Activated B cell treated with CpG ODN at 0.5 μM for 24 hours (primary cell): ENCODE measurements around the gene KCTD11. TPM values are rescaled to one million over a fixed set of nuclear protein-coding genes. Genes with fewer than 3 reads are reported as not detected.
A peak's percentile ranks its signal among the peaks of the same experiment; 100 is the strongest.

Experiments used
- ATAC-seq: fragments of 200-7000 bp; cut with Tn5 transposase; one replicate; pipeline ENCODE4 v1.10.0; 2021; ENCODE audit warnings: low read depth, mild to moderate bottlenecking, moderate library complexity
- CTCF ChIA-PET: fragments of 350-600 bp; sonication (Branson Sonifier 250); formaldehyde crosslinking; loops from one replicate; lab custom pipeline; 2021; ENCODE audit warnings: antibody characterized with exemption; lab: Charles Lee
- POLR2A ChIA-PET: fragments of 350-600 bp; sonication (Branson Sonifier 250); formaldehyde crosslinking; loops from one replicate; lab custom pipeline; 2021; ENCODE audit warnings: antibody characterized with exemption; lab: Charles Lee
- DNase-seq: peaks from one replicate; pipeline ENCODE4 v3.0.0; 2022
- H3K27ac Mint-ChIP-seq: one replicate; pipeline ENCODE4 v1.8.0; 2020; ENCODE audit warnings: mixed read lengths
- H3K27me3 Mint-ChIP-seq: one replicate; pipeline ENCODE4 v1.8.0; 2021; ENCODE audit warnings: mixed read lengths
- H3K36me3 Mint-ChIP-seq: one replicate; pipeline ENCODE4 v1.8.0; 2021; ENCODE audit warnings: low read depth, mixed read lengths
- H3K4me1 Mint-ChIP-seq: one replicate; pipeline ENCODE4 v1.8.0; 2021; ENCODE audit warnings: mixed read lengths
- H3K4me3 Mint-ChIP-seq: one replicate; pipeline ENCODE4 v1.8.0; 2020; ENCODE audit warnings: mild to moderate bottlenecking, mixed read lengths
- H3K9me3 Mint-ChIP-seq: one replicate; pipeline ENCODE4 v1.8.0; 2020; ENCODE audit warnings: mixed read lengths
- intact Hi-C: fragments of 100-400 bp; cut with micrococcal nuclease; formaldehyde crosslinking; loops from one replicate; pipeline ENCODE4 v1.15.1; 2024
- total RNA-seq: library from RNA; stranded (reverse); gene quantifications from 2 replicates; pipeline ENCODE4 v1.2.3, GENCODE V29; 2022
- TF ChIP-seq, protein P1 (sequence below): fragments of 200-600 bp; IDR thresholded peaks from one replicate; pipeline ENCODE4 v1.8.0; 2022; ENCODE audit warnings: antibody characterized with exemption, mild to moderate bottlenecking

KCTD11 gene
- total RNA-seq, 1 donor from 2014 or later = 7.8 TPM

DNA sequence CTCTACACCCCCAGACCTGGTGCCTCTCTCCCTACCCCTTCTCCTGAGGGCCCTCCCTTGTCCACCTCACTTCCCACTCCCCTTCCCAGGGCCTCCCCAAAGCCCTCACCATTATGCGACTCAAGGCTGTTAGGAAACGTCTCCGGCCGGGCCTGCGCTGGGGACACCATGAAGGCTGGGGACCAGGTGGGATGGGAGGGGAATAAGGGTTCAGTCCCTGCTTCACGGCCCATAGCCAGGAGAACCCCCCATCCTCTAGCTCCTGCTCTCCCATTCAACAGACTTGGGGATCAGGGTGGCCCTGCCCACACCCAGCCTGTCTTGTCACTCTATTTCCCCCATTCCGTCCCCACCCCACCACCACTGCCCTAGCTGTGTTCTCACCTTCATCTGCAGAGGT lies 24.9 kb upstream of the KCTD11 start:
- ATAC-seq (no peak), DNase-seq (no peak)
- H3K36me3 Mint-ChIP-seq = peaks cover 57% of the 10 kb centered on the region
- ChIA-PET POLR2A (interaction anchor here (0.6 to 3.6 kb wide), 7 partner anchors 10 to 45 kb away, joined by 3 to 20 read pairs (median 7); partner anchors contain the start of genes ACAP1, GPS2 and SLC2A4), CTCF (interaction anchor here (0.8 to 1.5 kb wide), 3 partner anchors 17 to 110 kb away, joined by 3 read pairs; no protein-coding TSS in a partner anchor)
- no peaks in the 10 kb centered on the region for H3K27me3 Mint-ChIP-seq
- TF ChIP-seq, protein P1, sequence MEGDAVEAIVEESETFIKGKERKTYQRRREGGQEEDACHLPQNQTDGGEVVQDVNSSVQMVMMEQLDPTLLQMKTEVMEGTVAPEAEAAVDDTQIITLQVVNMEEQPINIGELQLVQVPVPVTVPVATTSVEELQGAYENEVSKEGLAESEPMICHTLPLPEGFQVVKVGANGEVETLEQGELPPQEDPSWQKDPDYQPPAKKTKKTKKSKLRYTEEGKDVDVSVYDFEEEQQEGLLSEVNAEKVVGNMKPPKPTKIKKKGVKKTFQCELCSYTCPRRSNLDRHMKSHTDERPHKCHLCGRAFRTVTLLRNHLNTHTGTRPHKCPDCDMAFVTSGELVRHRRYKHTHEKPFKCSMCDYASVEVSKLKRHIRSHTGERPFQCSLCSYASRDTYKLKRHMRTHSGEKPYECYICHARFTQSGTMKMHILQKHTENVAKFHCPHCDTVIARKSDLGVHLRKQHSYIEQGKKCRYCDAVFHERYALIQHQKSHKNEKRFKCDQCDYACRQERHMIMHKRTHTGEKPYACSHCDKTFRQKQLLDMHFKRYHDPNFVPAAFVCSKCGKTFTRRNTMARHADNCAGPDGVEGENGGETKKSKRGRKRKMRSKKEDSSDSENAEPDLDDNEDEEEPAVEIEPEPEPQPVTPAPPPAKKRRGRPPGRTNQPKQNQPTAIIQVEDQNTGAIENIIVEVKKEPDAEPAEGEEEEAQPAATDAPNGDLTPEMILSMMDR = no peak
- intact Hi-C loops = no loop called here
- no peak overlapping the region for H3K4me3 Mint-ChIP-seq
- no peaks in the 10 kb centered on the region for H3K9me3 Mint-ChIP-seq
- H3K27ac Mint-ChIP-seq = no peak overlapping the region
- H3K4me1 Mint-ChIP-seq = peaks cover 32% of the 10 kb centered on the region

DNA sequence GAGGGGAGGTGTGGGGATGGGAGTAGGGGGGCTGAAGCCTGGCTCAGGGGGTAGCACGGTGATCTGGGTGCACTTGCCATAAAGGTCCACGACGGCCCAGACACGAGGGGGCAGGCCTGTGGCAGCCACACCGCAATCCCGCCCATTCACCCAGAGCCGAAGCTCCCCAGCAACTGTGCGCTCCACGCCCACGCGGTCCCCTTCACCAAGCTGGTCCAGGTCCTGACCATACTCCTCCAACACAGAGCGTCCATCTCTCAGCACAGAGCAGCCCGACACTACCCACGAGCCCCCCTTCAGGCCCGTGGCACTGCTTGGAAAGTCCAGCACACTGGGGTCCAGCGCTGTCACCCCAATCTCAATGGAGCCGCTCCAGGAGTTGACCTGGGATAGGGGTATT lies 24.5 kb upstream of the KCTD11 start:
- H3K4me1 Mint-ChIP-seq = peaks cover 36% of the 10 kb centered on the region
- ChIA-PET POLR2A (interaction anchor here (0.6 to 3.6 kb wide), 6 partner anchors 9 to 46 kb away, joined by 3 to 20 read pairs (median 7); partner anchors contain the start of genes ACAP1, GPS2 and SLC2A4), CTCF (interaction anchor here (0.8 to 1.5 kb wide), 2 partner anchors 17 to 110 kb away, joined by 3 read pairs; no protein-coding TSS in a partner anchor)
- TF ChIP-seq, protein P1 = no peak
- H3K36me3 Mint-ChIP-seq = peaks cover 53% of the 10 kb centered on the region
- H3K4me3 Mint-ChIP-seq = peak overlapping the region; percentile 28
- intact Hi-C loops = no loop called here
- ATAC-seq (no peak), DNase-seq (no peak)
- no peaks in the 10 kb centered on the region for H3K27me3 Mint-ChIP-seq
- H3K9me3 Mint-ChIP-seq = no peaks in the 10 kb centered on the region
- no peak overlapping the region for H3K27ac Mint-ChIP-seq

DNA sequence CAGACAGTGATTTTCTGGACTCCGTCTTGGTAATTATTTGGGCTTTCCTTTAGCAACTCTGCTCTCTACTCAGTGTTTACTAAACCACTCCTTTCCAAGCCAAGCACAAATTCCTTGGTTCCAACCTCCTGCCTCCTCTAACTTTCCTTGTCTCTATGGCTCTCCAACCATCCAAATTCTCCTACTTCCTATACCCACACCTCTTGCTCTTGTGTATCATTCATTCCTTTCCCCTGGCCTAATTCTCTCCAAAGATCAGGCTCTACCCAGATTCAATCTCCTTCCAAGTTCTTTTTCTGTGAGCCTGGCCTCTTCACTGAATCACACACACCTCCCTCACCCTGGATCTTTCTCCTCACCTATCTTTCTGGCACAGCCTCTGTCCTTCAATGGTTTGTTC lies 24.0 kb upstream of the KCTD11 start:
- Mint-ChIP-seq H3K4me3 (peak overlapping the region; percentile 95), H3K27me3 (no peaks in the 10 kb centered on the region), H3K4me1 (peaks cover 41% of the 10 kb centered on the region), H3K9me3 (no peaks in the 10 kb centered on the region), H3K27ac (peak overlapping the region; percentile 54), H3K36me3 (peaks cover 48% of the 10 kb centered on the region)
- DNase-seq (no peak), ATAC-seq (no peak)
- TF ChIP-seq, protein P1 = no peak
- POLR2A ChIA-PET = interaction anchor here (1.0 to 3.8 kb wide), 6 partner anchors 9 to 359 kb away, joined by 6 to 52 read pairs (median 16); partner anchors contain the start of genes ACAP1, GPS2 and TP53
- CTCF ChIA-PET = interaction anchor here (1.5 to 3.1 kb wide), 3 partner anchors 13 to 109 kb away, joined by 3 to 19 read pairs (median 4); partner anchors contain the start of gene GPS2
- intact Hi-C loops = loop anchor here (2.0 kb wide), 1 partner anchor 89 kb away; the partner anchor contains the start of gene PHF23

DNA sequence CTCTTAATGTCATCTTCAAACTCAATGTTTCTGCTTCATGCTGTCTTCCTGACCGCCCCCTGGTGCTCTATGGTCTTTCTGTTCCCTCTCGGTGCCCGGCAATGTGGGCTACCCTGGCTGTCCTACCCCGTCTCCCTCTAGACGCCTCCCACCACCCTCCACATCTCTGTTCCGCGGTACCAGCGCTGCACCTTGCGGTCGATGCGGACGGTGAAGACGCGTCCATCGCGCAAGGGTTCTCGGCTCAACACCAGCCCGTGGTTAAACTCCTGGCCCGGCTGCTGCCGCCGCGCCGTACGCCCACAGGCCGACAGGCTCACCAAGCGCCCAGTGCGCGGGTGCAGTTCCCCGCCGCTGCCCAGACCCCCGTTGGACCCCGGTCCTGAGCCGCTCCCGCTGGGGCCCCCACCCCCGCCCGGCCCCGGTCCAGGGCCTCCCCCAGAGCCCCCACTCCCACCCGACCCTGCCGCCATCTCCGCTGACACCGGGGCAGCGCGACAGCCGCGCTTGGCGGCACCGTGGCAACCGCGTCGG lies 23.1 kb upstream of the KCTD11 start, which contains the start of gene NEURL4:
TSS of gene NEURL4 (minus strand) at position 496 of the 534 bp plus-strand sequence. CDS start at position 473, 23 bp downstream.
- peaks cover 45% of the 10 kb centered on the region for H3K4me1 Mint-ChIP-seq
- no peaks in the 10 kb centered on the region for H3K27me3 Mint-ChIP-seq
- H3K27ac Mint-ChIP-seq = peak within 1 kb of the TSS; percentile 96
- ATAC-seq = peak; percentile 9
- TF ChIP-seq, protein P1 = no peak
- no peak for DNase-seq
- H3K9me3 Mint-ChIP-seq = no peaks in the 10 kb centered on the region
- intact Hi-C loops = loop anchor here (1.0 to 2.0 kb wide), 11 partner anchors 8 to 359 kb away; partner anchors contain the start of genes EIF5A, ELP5, GPS2 and PHF23
- ChIA-PET CTCF (interaction anchor here (1.1 to 3.1 kb wide), 6 partner anchors 11 to 260 kb away, joined by 3 to 19 read pairs (median 4); partner anchors contain the start of genes GPS2 and SOX15), POLR2A (interaction anchor here (0.6 to 3.8 kb wide), 28 partner anchors 9 to 844 kb away, joined by 3 to 62 read pairs (median 6); partner anchors contain the start of genes DVL2, GABARAP, GPS2 and MPDU1)
- H3K36me3 Mint-ChIP-seq = peaks cover 39% of the 10 kb centered on the region
- H3K4me3 Mint-ChIP-seq = peak within 1 kb of the TSS; percentile 95
